ENCODE measurements around the gene DPP7. TPM values are rescaled to one million over a fixed set of nuclear protein-coding genes. Genes with fewer than 3 reads are reported as not detected.

Gene DPP7
- total and polyA plus RNA-seq, 2 of the 8 experiments (the other 6 are each of a cell fraction or from before 2014, with no cell fraction given): 21.2 to 26.8 TPM

- Histone ChIP-seq H2BK20ac (ENCODE audit: low read length) (no peak within 1 kb of the TSS), H4K8ac (ENCODE audit: extremely low read depth, insufficient read depth, low read length) (peak within 1 kb of the TSS; percentile 14; the same call in 1 of the 2 replicates), H3K14ac (ENCODE audit: insufficient read length) (no peak within 1 kb of the TSS), H3K79me1 (ENCODE audit: low read depth, low read length) (0 out of 2 replicates have a peak, but pooled peaks cover 2% of the 10 kb centered on the region), H2BK12ac (ENCODE audit: low read depth, low read length) (no peak within 1 kb of the TSS), H3K27ac (ENCODE audit: low read depth, low read length) (no peak within 1 kb of the TSS), H3K56ac (replicated peaks; ENCODE audit: insufficient read length, low read depth, low read length) (no peak within 1 kb of the TSS), H3K79me2 (ENCODE audit: control insufficient read depth in 1 of 2, insufficient read depth in 2 of 2, low read length in 2 of 2) (no peaks in the 10 kb centered on the region), H3K9ac (replicated peaks in 1 of 4; ENCODE audit: extremely low read depth in 1 of 4, low read depth in 3 of 4, low read length in 3 of 4) (no peak within 1 kb of the TSS), H3K9me3 (ENCODE audit: insufficient read depth in 2 of 2, low read depth in 1 of 2, low read length in 1 of 2) (no peaks in the 10 kb centered on the region), H4K91ac (replicated peaks; ENCODE audit: insufficient read length, low read length) (no peak within 1 kb of the TSS), H2AK5ac (ENCODE audit: low read depth, low read length) (no peak within 1 kb of the TSS), H2BK5ac (ENCODE audit: low read depth, low read length) (no peak within 1 kb of the TSS), H2BK15ac (ENCODE audit: low read length) (no peak within 1 kb of the TSS), H3K4me2 (ENCODE audit: insufficient read depth in 1 of 2, low read depth in 2 of 2, low read length in 2 of 2) (peak within 1 kb of the TSS; percentile 61 to 85), H4K5ac (ENCODE audit: insufficient read length, low read depth, low read length) (no peak within 1 kb of the TSS), H3K4me3 (ENCODE audit: extremely low read depth in 1 of 4, insufficient read depth in 2 of 4, low read depth in 3 of 4, low read length in 4 of 4) (peak within 1 kb of the TSS in 2 of 4 experiments; percentile 38 to 44; a peak in 4 of 8 replicates), H2AFZ (ENCODE audit: low read length) (no peak within 1 kb of the TSS), H3K23me2 (ENCODE audit: low read depth, low read length) (peaks cover 4% of the 10 kb centered on the region; the same call in 1 of the 2 replicates), H2BK120ac (replicated peaks; ENCODE audit: low read depth, low read length) (no peak within 1 kb of the TSS), H3K27me3 (replicated peaks in 1 of 4; ENCODE audit: control insufficient read depth in 3 of 4, extremely low read depth in 1 of 4, insufficient read depth in 3 of 4, low read length in 3 of 4) (peaks cover 25 to 79% (median 72%) of the 10 kb centered on the region in 4 experiments), H3K18ac (ENCODE audit: extremely low read depth, low read length) (no peak within 1 kb of the TSS), H3K36me3 (ENCODE audit: control insufficient read depth in 2 of 4, insufficient read depth in 4 of 4, low read length in 3 of 4) (no peaks in the 10 kb centered on the region), H3K4ac (replicated peaks; ENCODE audit: insufficient read length, low read depth, low read length) (no peak within 1 kb of the TSS), H3K23ac (ENCODE audit: insufficient read length) (no peak within 1 kb of the TSS), H3K4me1 (replicated peaks in 1 of 4; ENCODE audit: control insufficient read depth in 3 of 4, insufficient read depth in 4 of 4, low read length in 3 of 4) (peaks cover 0 to 14% (median 11%) of the 10 kb centered on the region in 4 experiments; a peak in 6 of 7 replicates), H4K20me1 (replicated peaks in 1 of 2; ENCODE audit: control insufficient read depth in 1 of 2, insufficient read depth in 2 of 2, low read length in 2 of 2) (peaks cover 1 to 18% of the 10 kb centered on the region in 2 experiments)
- DNase-seq (ENCODE audit: low read depth in 1 of 2, low spot score in 2 of 2) (peak in 1 of 2 experiments; percentile 77), FAIRE-seq (no peak)
- CTCF ChIA-PET (ENCODE audit: partially characterized antibody): interaction anchor here (0.6 to 4.5 kb wide), 16 partner anchors 9 to 388 kb away, joined by 3 to 24 read pairs (median 4); partner anchors contain the start of gene RNF224
- WGBS, 2 experiments (ENCODE audit: extremely low coverage in 1 of 2, insufficient coverage in 1 of 2, insufficient read length in 1 of 2, insufficient replicate concordance in 2 of 2, low coverage in 1 of 2, low lambda C conversion rate in 2 of 2, missing lambda C conversion rate in 1 of 2): 19% methylated on average over 43 of the region's 104 CpGs; no CpG with 5 or more reads in 1 of the 2 experiments
- POLR2A ChIA-PET (ENCODE audit: partially characterized antibody): interaction anchor here (0.6 to 2.4 kb wide), 18 partner anchors 7 to 161 kb away, joined by 3 to 7 read pairs (median 3); partner anchors contain the start of genes NELFB, RNF208 and TUBB4B
- TF ChIP-seq RFX5 (IDR thresholded peaks at IDR 0.05; ENCODE audit: borderline replicate concordance, low read depth, low read length) (no peak), GABPA (IDR thresholded peaks at IDR 0.05; ENCODE audit: borderline replicate concordance, insufficient read depth, low read length) (peak; percentile 58; the same call in 1 of the 2 replicates), HDAC6 (IDR thresholded peaks at IDR 0.05; ENCODE audit: low read depth, low read length) (no peak), CHD1 (IDR thresholded peaks at IDR 0.05; ENCODE audit: low read depth, low read length) (no peak), RBBP5 (IDR thresholded peaks at IDR 0.05; ENCODE audit: borderline replicate concordance, low read depth, low read length) (no peak), SP2 (IDR thresholded peaks at IDR 0.05; ENCODE audit: low read length) (no peak), SUZ12 (IDR thresholded peaks at IDR 0.05; ENCODE audit: low read length) (peak; percentile 53; the same call in 1 of the 2 replicates), CEBPB (IDR thresholded peaks at IDR 0.05; ENCODE audit: low read depth, low read length) (no peak), RAD21 (IDR thresholded peaks at IDR 0.05 in 1 of 2, conservative IDR thresholded peaks at IDR 0.05 in 1 of 2; ENCODE audit: low read depth in 2 of 2, low read length in 2 of 2) (no peak)
These were observed 24.4 kb upstream of the DPP7 start, which contains the start of gene GRIN1 for GRCh38 chr9:137138722-137139467. Gene GRIN1 (plus strand): TSS chr9:137139154. CDS start chr9:137139487, 333 bp downstream.
